ENCODE measurements around the gene PLA2G6.

- TF ChIP-seq EP300 (IDR thresholded peaks at IDR 0.05) = no peak
- peak in 2 of 3 donors; percentile 6 to 31 for TF ChIP-seq CTCF (IDR thresholded peaks at IDR 0.05)
- TF ChIP-seq POLR2A (IDR thresholded peaks at IDR 0.05) = no peak
These were observed 32.8 kb upstream of the PLA2G6 start for GRCh38 chr22:38214302-38215056.

Data from ovary (tissue), 3 donors.